Astrocyte of the cerebellum (primary cell): Measurements from ENCODE around the gene NMD3.

ENCODE experiments used
- DNase-seq: peaks from one replicate; pipeline ENCODE4 v3.0.0-alpha.2; 2011; ENCODE audit warnings: low read depth
- H3K4me3 ChIP-seq: 2 replicates; pipeline ENCODE4 v1.5.1; 2011; ENCODE audit warnings: mild to moderate bottlenecking, low read depth, low read length, moderate library complexity
- CTCF ChIP-seq: IDR thresholded peaks from 2 replicates; pipeline ENCODE4 v1.5.1; 2012; ENCODE audit warnings: low read length, low read depth, moderate library complexity, mild to moderate bottlenecking; ENCODE audit errors: missing control alignments
- in situ Hi-C: cut with HindIII; loops from 2 replicates; pipeline ENCODE4 v1.10.0; 2017; ENCODE audit warnings: low sequenced_read_pairs

The NMD3 gene

GRCh38 chr3:161197855-161198850 is 23.0 kb upstream of the NMD3 start:
- in situ Hi-C loops = no loop called here
- no peak for TF ChIP-seq CTCF
- no peak for DNase-seq
- H3K4me3 ChIP-seq = no peak overlapping the region

- in situ Hi-C loops = no loop called here
- H3K4me3 ChIP-seq = no peak overlapping the region
- TF ChIP-seq CTCF = no peak
- no peak for DNase-seq
These were observed 21.2 kb upstream of the NMD3 start for GRCh38 chr3:161199926-161200325.

- DNase-seq = no peak
- H3K4me3 ChIP-seq = no peak overlapping the region
- TF ChIP-seq CTCF = no peak
- in situ Hi-C loops = no loop called here
These were observed 17.5 kb upstream of the NMD3 start for GRCh38 chr3:161203485-161204098.

GRCh38 chr3:161208931-161209330 is 12.2 kb upstream of the NMD3 start:
- TF ChIP-seq CTCF = no peak

GRCh38 chr3:161212171-161212771 is 8.8 kb upstream of the NMD3 start:
- TF ChIP-seq CTCF = no peak
- no peak for DNase-seq
- no peak overlapping the region for H3K4me3 ChIP-seq
- in situ Hi-C loops = no loop called here

More at GRCh38 chr3:161208931-161209330, 12.2 kb upstream of the NMD3 start:
- in situ Hi-C loops = no loop called here
- no peak overlapping the region for H3K4me3 ChIP-seq
- no peak for DNase-seq

GRCh38 chr3:161212906-161213305 is 8.2 kb upstream of the NMD3 start:
- no peak overlapping the region for H3K4me3 ChIP-seq
- in situ Hi-C loops = no loop called here
- TF ChIP-seq CTCF = no peak
- DNase-seq = peak; percentile 46
